OCI-LY3 (cell line): ENCODE measurements around the gene NLRC5.
"Not testable (repeated sequence)": the region's sequence is repeated elsewhere in the genome, so short reads cannot be mapped to it uniquely, and the experiment has no call there.

ENCODE experiments used
- H2AFZ ChIP-seq: fragments of 200-600, 300-600 bp; shearing (Covaris generic); 2 replicates; pipeline ENCODE4 v1.6.0; 2014; ENCODE audit warnings: antibody characterized with exemption, low read depth, low read length
- H3K27ac ChIP-seq: fragments of 200-600, 300-600 bp; sonication (generic); 2 replicates; pipeline ENCODE4 v1.5.1; 2014; ENCODE audit warnings: mild to moderate bottlenecking, low read length, moderate library complexity, mixed read lengths
- H3K27me3 ChIP-seq: fragments of 200-600, 300-600 bp; sonication (generic); 2 replicates; pipeline ENCODE4 v1.6.1; 2014; ENCODE audit warnings: low read depth, low read length, mixed read lengths
- H3K36me3 ChIP-seq: fragments of 200-600, 300-600 bp; sonication (generic); replicated peaks from 2 replicates; pipeline ENCODE3; 2014; ENCODE audit warnings: low read depth, low read length, mixed read lengths
- H3K4me1 ChIP-seq: fragments of 300-600, 200-600 bp; sonication (generic); 2 replicates; pipeline ENCODE4 v1.6.1; 2014; ENCODE audit warnings: low read length, mixed read lengths
- H3K4me2 ChIP-seq: fragments of 200-600, 300-600 bp; sonication (generic); 2 replicates; pipeline ENCODE4 v1.6.1; 2014; ENCODE audit warnings: low read length, mixed read lengths
- H3K4me3 ChIP-seq: fragments of 300-600, 200-600 bp; sonication (generic); 2 replicates; pipeline ENCODE4 v1.5.1; 2014; ENCODE audit warnings: antibody characterized with exemption, mild to moderate bottlenecking, low read length, moderate library complexity
- H3K79me2 ChIP-seq: fragments of 300-600, 200-600 bp; shearing (Covaris generic); 2 replicates; pipeline ENCODE4 v1.6.1; 2014; ENCODE audit warnings: mild to moderate bottlenecking, low read length, mixed read lengths
- H3K9ac ChIP-seq: fragments of 300-600, 200-600 bp; shearing (Covaris generic); 2 replicates; pipeline ENCODE4 v1.6.0; 2014; ENCODE audit warnings: mild to moderate bottlenecking, low read length, moderate library complexity
- H3K9me3 ChIP-seq: fragments of 200-600, 300-600 bp; shearing (Covaris generic); 2 replicates; pipeline ENCODE4 v1.6.1; 2014; ENCODE audit warnings: low read length, mixed read lengths; ENCODE audit not compliant: insufficient read depth
- H4K20me1 ChIP-seq: fragments of 200-600, 300-600 bp; sonication (generic); 2 replicates; pipeline ENCODE4 v1.6.1; 2016; ENCODE audit warnings: low read length, mixed read lengths; ENCODE audit not compliant: insufficient read depth
- CTCF ChIP-seq: fragments of 200-600, 300-600 bp; sonication (generic); IDR thresholded peaks from 2 replicates; pipeline ENCODE4 v1.5.1; 2014; ENCODE audit warnings: antibody characterized with exemption, low read length, low read depth
- EZH2phosphoT487 ChIP-seq: fragments of 200-600 bp; shearing (Covaris generic); IDR thresholded peaks from 2 replicates; pipeline ENCODE4 v1.6.1; 2018; ENCODE audit warnings: antibody characterized with exemption, mixed run types, low read depth

NLRC5 gene

GRCh38 chr16:57094911-57095310 is 105.6 kb downstream of the NLRC5 start:
- Histone ChIP-seq H3K4me3 (no peak overlapping the region), H4K20me1 (no peaks in the 10 kb centered on the region)

GRCh38 chr16:57096192-57096591 is 106.8 kb downstream of the NLRC5 start:
- no peak overlapping the region for H3K9ac ChIP-seq
- H3K79me2 ChIP-seq = no peaks in the 10 kb centered on the region
- no peaks in the 10 kb centered on the region for H3K9me3 ChIP-seq
- H4K20me1 ChIP-seq = no peaks in the 10 kb centered on the region
- no peak overlapping the region for H2AFZ ChIP-seq
- peaks cover 7% of the 10 kb centered on the region for H3K4me1 ChIP-seq
- TF ChIP-seq CTCF (no peak), EZH2phosphoT487 (no peak)
- H3K27me3 ChIP-seq = peaks cover 13% of the 10 kb centered on the region
- H3K27ac ChIP-seq = no peak overlapping the region
- no peak overlapping the region for H3K4me3 ChIP-seq
- no peak overlapping the region for H3K4me2 ChIP-seq
- no peaks in the 10 kb centered on the region for H3K36me3 ChIP-seq

More at GRCh38 chr16:57094911-57095310, 105.6 kb downstream of the NLRC5 start:
- peaks cover 7% of the 10 kb centered on the region for H3K4me1 ChIP-seq
- H2AFZ ChIP-seq = no peak overlapping the region
- H3K36me3 ChIP-seq = no peaks in the 10 kb centered on the region
- no peaks in the 10 kb centered on the region for H3K9me3 ChIP-seq
- TF ChIP-seq CTCF = no peak
- TF ChIP-seq EZH2phosphoT487 = no peak
- peaks cover 15% of the 10 kb centered on the region for H3K27me3 ChIP-seq
- no peak overlapping the region for H3K27ac ChIP-seq
- no peak overlapping the region for H3K9ac ChIP-seq
- H3K4me2 ChIP-seq = no peak overlapping the region
- no peaks in the 10 kb centered on the region for H3K79me2 ChIP-seq

GRCh38 chr16:57096793-57097192 is 107.4 kb downstream of the NLRC5 start:
- H3K4me3 ChIP-seq = no peak overlapping the region
- no peak overlapping the region for H2AFZ ChIP-seq
- peaks cover 7% of the 10 kb centered on the region for H3K27me3 ChIP-seq
- H3K27ac ChIP-seq = no peak overlapping the region
- no peaks in the 10 kb centered on the region for H3K79me2 ChIP-seq
- no peaks in the 10 kb centered on the region for H4K20me1 ChIP-seq
- H3K9ac ChIP-seq = no peak overlapping the region
- no peaks in the 10 kb centered on the region for H3K9me3 ChIP-seq
- H3K4me1 ChIP-seq = peaks cover 5% of the 10 kb centered on the region
- no peak overlapping the region for H3K4me2 ChIP-seq
- no peaks in the 10 kb centered on the region for H3K36me3 ChIP-seq
- no peak for TF ChIP-seq EZH2phosphoT487
- no peak for TF ChIP-seq CTCF

- Histone ChIP-seq H3K9me3 (no peaks in the 10 kb centered on the region), H3K4me2 (no peak overlapping the region), H3K79me2 (no peaks in the 10 kb centered on the region), H3K36me3 (no peaks in the 10 kb centered on the region), H3K27me3 (peaks cover 6% of the 10 kb centered on the region; the same call in 1 of the 2 replicates), H3K4me1 (peaks cover 2% of the 10 kb centered on the region), H3K9ac (no peak overlapping the region), H3K4me3 (no peak overlapping the region), H3K27ac (no peak overlapping the region), H4K20me1 (no peaks in the 10 kb centered on the region), H2AFZ (no peak overlapping the region)
- TF ChIP-seq EZH2phosphoT487 = no peak
- 0 out of 2 replicates have a peak, but pooled peaks have one; percentile 4 for TF ChIP-seq CTCF
These were observed 109.0 kb downstream of the NLRC5 start for GRCh38 chr16:57098188-57098841.

GRCh38 chr16:57099965-57100364 is 110.6 kb downstream of the NLRC5 start:
- not testable (repeated sequence) for H3K36me3 ChIP-seq, H3K9me3 ChIP-seq, H3K4me2 ChIP-seq, H3K27ac ChIP-seq, H2AFZ ChIP-seq, H3K4me3 ChIP-seq, H3K4me1 ChIP-seq, H3K9ac ChIP-seq, H3K79me2 ChIP-seq, H4K20me1 ChIP-seq, H3K27me3 ChIP-seq
